A549 treated with RU486 at 1 μM for 4 hours (cell line): ENCODE measurements around the gene NPRL2. TPM values are rescaled to one million over a fixed set of nuclear protein-coding genes. Genes with fewer than 3 reads are reported as not detected.

Experiments
- total RNA-seq: library from RNA; stranded (reverse); fragments of 200-300 nt; extraction: Qiagen RNA extraction; gene quantifications from 5 replicates; pipeline ENCODE4 v1.2.3, GENCODE V29; 2022; ENCODE audit warnings: low read depth

Gene NPRL2
- 10.9 to 13.8 TPM (median 11.9 TPM) in 5 replicates for total RNA-seq

GRCh38 chr3:50350527-50351322, at the start of gene NPRL2, which contains the start of gene CYB561D2:
Gene NPRL2, minus strand, starts transcription at chr3:50350775. Its CDS starts 123 bp downstream, at chr3:50350652.
Gene CYB561D2, plus strand, starts transcription at chr3:50350862. Its CDS starts 572 bp downstream, at chr3:50351434.

GRCh38 chr3:50358911-50359759, 8.6 kb upstream of the NPRL2 start, which contains the start of gene TMEM115:
Gene TMEM115, minus strand, starts transcription at chr3:50359521. Its CDS starts 458 bp downstream, at chr3:50359063.

GRCh38 chr3:50345586-50346234, 4.9 kb downstream of the NPRL2 start, which contains the start of gene ZMYND10:
Gene ZMYND10, minus strand, starts transcription at chr3:50345732. Its CDS starts 153 bp downstream, at chr3:50345579.

GRCh38 chr3:50340448-50341329, 9.9 kb downstream of the NPRL2 start, which contains the start of gene RASSF1:
Gene RASSF1, minus strand, starts transcription at chr3:50340836. Its CDS starts 31 bp downstream, at chr3:50340805.

GRCh38 chr3:50327943-50328691, 22.5 kb downstream of the NPRL2 start, which contains the start of gene TUSC2:
Gene TUSC2, minus strand, starts transcription at chr3:50328223. Its CDS starts 124 bp downstream, at chr3:50328099.

GRCh38 chr3:50322386-50323091, 28.0 kb downstream of the NPRL2 start, which contains the start of gene HYAL2:
Gene HYAL2, minus strand, starts transcription at chr3:50322745. Its CDS starts 2,256 bp downstream, at chr3:50320489.

GRCh38 chr3:50303013-50303815, 47.4 kb downstream of the NPRL2 start, which contains the start of gene HYAL1:
Gene HYAL1, minus strand, starts transcription at chr3:50303574. Its CDS starts 618 bp downstream, at chr3:50302956.

GRCh38 chr3:50298836-50299637, 51.5 kb downstream of the NPRL2 start, which contains the start of the genes HYAL3 and NAA80:
Gene HYAL3, minus strand, starts transcription at chr3:50299405. Its CDS starts 3,803 bp downstream, at chr3:50295602.
Gene NAA80, minus strand, starts transcription at chr3:50299405. Its CDS starts 1,942 bp downstream, at chr3:50297463.

Other genes with a start within 250 kb of the NPRL2 start
- gene SEMA3F, start 195.5 kb downstream of the NPRL2 start, total RNA-seq, result 6.6 to 12.1 TPM (median 10.9 TPM) in 5 replicates
- not detected in 5 replicates for gene GNAT1, start 159.2 kb downstream of the NPRL2 start, total RNA-seq
- gene SLC38A3, start 145.5 kb downstream of the NPRL2 start, total RNA-seq, result 0.05 to 0.32 TPM (median 0.10 TPM) in 3 of 5 replicates, not detected in the others
- 31.9 to 44.2 TPM (median 43.1 TPM) in 5 replicates for gene GNAI2, start 114.6 kb downstream of the NPRL2 start, total RNA-seq
- gene SEMA3B, start 81.6 kb downstream of the NPRL2 start, total RNA-seq, result 5.2 to 10.2 TPM (median 6.5 TPM) in 5 replicates
- 0.13 TPM in 1 of 5 replicates, not detected in the others for gene LSMEM2, start 71.7 kb downstream of the NPRL2 start, total RNA-seq
- gene IFRD2, start 58.3 kb downstream of the NPRL2 start, total RNA-seq, result 73.1 to 92.6 TPM (median 90.1 TPM) in 5 replicates
- gene HYAL3, start 51.4 kb downstream of the NPRL2 start, total RNA-seq, result 5.4 to 9.6 TPM (median 7.6 TPM) in 5 replicates
- gene NAA80, start 51.4 kb downstream of the NPRL2 start, total RNA-seq, result 3.4 to 6.7 TPM (median 5.9 TPM) in 5 replicates
- 0.27 to 0.50 TPM (median 0.45 TPM) in 5 replicates for gene HYAL1, start 47.2 kb downstream of the NPRL2 start, total RNA-seq
- 18.0 to 26.2 TPM (median 24.2 TPM) in 5 replicates for gene HYAL2, start 28.0 kb downstream of the NPRL2 start, total RNA-seq
- gene TUSC2, start 22.6 kb downstream of the NPRL2 start, total RNA-seq, result 23.2 to 42.9 TPM (median 38.6 TPM) in 5 replicates
- gene RASSF1, start 9.9 kb downstream of the NPRL2 start, total RNA-seq, result 15.6 to 21.0 TPM (median 20.4 TPM) in 5 replicates
- gene ZMYND10, start 5.0 kb downstream of the NPRL2 start, total RNA-seq, result 0.87 to 1.4 TPM (median 1.1 TPM) in 5 replicates
- gene CYB561D2, start 87 bp upstream of the NPRL2 start, total RNA-seq, result 14.3 to 23.8 TPM (median 20.5 TPM) in 5 replicates
- 34.2 to 49.4 TPM (median 44.2 TPM) in 5 replicates for gene TMEM115, start 8.7 kb upstream of the NPRL2 start, total RNA-seq
- 0.25 to 0.75 TPM (median 0.58 TPM) in 5 replicates for gene CACNA2D2, start 152.9 kb upstream of the NPRL2 start, total RNA-seq
- 2.0 to 2.9 TPM (median 2.5 TPM) in 5 replicates for gene C3orf18, start 217.0 kb upstream of the NPRL2 start, total RNA-seq
- 4.4 to 7.4 TPM (median 6.3 TPM) in 5 replicates for gene HEMK1, start 218.7 kb upstream of the NPRL2 start, total RNA-seq